PFSK-1 (cell line): ENCODE measurements around the gene IFNGR2.

Source experiments
- FOXP2 ChIP-seq: optimal IDR thresholded peaks from 2 replicates; pipeline ENCODE3; 2011; ENCODE audit warnings: borderline replicate concordance, control low read depth, inconsistent platforms; ENCODE audit not compliant: insufficient read depth; ENCODE audit errors: extremely low read length, extremely low read depth
- POLR2AphosphoS5 ChIP-seq: IDR thresholded peaks from 2 replicates; pipeline ENCODE4 v1.6.1; 2012; ENCODE audit warnings: low read depth, mild to moderate bottlenecking, control low read depth, low read length, moderate library complexity
- SIN3A ChIP-seq: IDR thresholded peaks from 2 replicates; pipeline ENCODE4 v1.6.1; 2012; ENCODE audit warnings: mild to moderate bottlenecking, low read length, moderate library complexity, borderline replicate concordance; ENCODE audit not compliant: insufficient read depth
- TAF1 ChIP-seq: IDR thresholded peaks from 2 replicates; pipeline ENCODE4 v1.6.1; 2012; ENCODE audit warnings: low read length, control low read depth, borderline replicate concordance; ENCODE audit not compliant: insufficient read depth
- TF ChIP-seq, protein P1 (sequence below), 2 experiments: IDR thresholded peaks; 2 replicates each; pipeline versions ENCODE4 v1.6.1 to v1.8.0; 2011 to 2012; ENCODE audit warnings: low read depth in 2 of 2, low read length in 2 of 2, control low read depth in 1 of 2, inconsistent platforms in 1 of 2, mild to moderate bottlenecking in 1 of 2, moderate library complexity in 1 of 2; ENCODE audit not compliant: insufficient read depth in 1 of 2

Gene IFNGR2

DNA sequence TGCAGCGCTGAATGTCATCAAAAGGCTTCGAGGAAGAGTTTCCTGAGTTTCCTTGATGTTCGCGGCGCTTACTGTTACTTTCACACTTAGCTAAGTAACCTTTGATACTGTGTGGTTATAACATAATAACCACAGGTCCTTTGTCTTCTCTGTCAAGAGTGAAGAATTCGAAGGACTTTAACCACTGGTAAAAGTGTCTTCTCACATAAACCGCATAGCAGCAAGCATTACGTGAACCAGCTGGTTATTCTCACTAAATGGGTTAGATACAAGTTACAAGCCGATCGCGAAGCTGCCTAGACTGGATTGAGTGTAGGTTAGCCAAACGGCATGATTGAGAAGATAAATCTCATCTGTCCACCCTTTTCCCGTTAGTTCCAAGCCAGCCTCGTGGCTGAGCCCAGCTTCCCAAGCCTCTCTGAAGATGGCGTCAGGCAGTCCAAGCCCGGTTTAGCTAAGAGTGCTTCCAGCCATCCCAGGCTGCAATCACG is 18.3 kb upstream of the IFNGR2 start:
- no peak for TF ChIP-seq TAF1

DNA sequence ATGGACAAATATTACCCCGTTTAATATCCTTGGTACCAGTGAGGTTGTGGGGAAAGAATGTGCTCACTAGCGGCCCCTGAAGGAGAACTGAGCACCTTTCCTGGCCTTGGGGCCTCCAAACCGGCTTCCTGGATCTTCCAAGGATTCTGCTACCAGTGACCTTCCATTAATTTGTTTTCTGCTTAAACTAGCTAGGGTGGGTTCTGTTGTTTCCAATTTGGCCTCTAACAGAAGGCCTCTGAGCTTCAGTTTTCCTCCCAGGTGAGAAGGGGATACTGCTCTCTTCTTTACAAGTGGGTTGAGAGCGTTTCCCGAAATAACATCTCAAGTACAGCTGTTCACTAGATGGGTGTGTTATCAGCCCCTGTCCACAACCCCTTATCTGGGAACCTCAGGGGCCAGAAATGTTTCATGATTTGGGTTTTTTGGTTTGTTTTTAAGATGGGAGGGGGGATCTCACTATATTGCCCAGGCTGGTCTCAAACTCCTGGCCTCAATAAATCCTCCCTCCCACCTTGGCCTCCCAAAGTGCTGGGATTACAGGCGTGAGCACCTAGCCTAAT is 16.9 kb upstream of the IFNGR2 start:
- TF ChIP-seq SIN3A (no peak), FOXP2 (no peak), TAF1 (no peak), POLR2AphosphoS5 (no peak)
- TF ChIP-seq, protein P1, sequence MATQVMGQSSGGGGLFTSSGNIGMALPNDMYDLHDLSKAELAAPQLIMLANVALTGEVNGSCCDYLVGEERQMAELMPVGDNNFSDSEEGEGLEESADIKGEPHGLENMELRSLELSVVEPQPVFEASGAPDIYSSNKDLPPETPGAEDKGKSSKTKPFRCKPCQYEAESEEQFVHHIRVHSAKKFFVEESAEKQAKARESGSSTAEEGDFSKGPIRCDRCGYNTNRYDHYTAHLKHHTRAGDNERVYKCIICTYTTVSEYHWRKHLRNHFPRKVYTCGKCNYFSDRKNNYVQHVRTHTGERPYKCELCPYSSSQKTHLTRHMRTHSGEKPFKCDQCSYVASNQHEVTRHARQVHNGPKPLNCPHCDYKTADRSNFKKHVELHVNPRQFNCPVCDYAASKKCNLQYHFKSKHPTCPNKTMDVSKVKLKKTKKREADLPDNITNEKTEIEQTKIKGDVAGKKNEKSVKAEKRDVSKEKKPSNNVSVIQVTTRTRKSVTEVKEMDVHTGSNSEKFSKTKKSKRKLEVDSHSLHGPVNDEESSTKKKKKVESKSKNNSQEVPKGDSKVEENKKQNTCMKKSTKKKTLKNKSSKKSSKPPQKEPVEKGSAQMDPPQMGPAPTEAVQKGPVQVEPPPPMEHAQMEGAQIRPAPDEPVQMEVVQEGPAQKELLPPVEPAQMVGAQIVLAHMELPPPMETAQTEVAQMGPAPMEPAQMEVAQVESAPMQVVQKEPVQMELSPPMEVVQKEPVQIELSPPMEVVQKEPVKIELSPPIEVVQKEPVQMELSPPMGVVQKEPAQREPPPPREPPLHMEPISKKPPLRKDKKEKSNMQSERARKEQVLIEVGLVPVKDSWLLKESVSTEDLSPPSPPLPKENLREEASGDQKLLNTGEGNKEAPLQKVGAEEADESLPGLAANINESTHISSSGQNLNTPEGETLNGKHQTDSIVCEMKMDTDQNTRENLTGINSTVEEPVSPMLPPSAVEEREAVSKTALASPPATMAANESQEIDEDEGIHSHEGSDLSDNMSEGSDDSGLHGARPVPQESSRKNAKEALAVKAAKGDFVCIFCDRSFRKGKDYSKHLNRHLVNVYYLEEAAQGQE (IDR thresholded peaks at IDR 0.05; ENCODE audit: insufficient read depth in 1 of 2, low read depth in 2 of 2, low read length in 2 of 2): no peak

DNA sequence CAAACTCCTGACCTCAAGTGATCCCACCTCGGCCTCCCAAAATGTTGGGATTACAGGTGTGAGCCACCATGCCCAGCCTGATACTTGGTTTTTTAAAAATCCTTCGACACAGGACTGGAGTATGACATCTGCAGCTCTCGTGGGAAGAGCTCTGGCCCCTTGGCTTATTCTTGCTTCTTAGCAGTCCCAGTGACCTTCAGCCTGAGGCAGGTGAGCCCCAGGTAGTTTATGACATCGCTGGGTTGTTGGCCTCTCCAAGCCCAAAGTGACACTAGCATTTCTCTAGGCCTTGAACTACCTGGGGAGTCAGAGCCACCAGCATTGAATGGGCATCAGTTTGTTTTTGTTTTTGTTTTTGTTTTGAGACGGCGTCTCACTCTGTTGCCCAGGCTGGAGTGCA is 15.9 kb upstream of the IFNGR2 start:
- TF ChIP-seq POLR2AphosphoS5: no peak
- TF ChIP-seq FOXP2: no peak
- TF ChIP-seq SIN3A: no peak
- TF ChIP-seq TAF1: no peak
- TF ChIP-seq, protein P1 (IDR thresholded peaks at IDR 0.05; ENCODE audit: insufficient read depth in 1 of 2, low read depth in 2 of 2, low read length in 2 of 2): no peak

DNA sequence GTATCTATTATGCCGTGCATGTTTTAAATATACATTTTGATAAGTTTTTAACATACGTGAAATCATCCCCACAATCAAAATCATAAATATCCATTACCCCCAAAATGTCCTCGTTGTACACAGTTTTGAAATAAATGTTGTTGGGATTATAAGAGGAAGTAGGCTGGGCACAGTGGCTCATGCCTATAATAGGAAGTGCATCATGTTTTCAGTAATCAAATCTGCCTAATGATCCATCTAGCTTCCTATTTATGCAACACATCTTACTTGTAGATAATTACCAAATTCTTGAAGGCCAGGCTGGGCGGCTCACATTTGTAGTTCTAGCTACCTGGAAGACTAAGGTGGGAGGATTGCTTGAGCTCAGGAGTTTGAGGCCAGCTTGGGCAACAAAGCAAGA is 15.0 kb upstream of the IFNGR2 start:
- TF ChIP-seq SIN3A (no peak), FOXP2 (no peak), POLR2AphosphoS5 (no peak), TAF1 (no peak)
- TF ChIP-seq, protein P1 (IDR thresholded peaks at IDR 0.05; ENCODE audit: insufficient read depth in 1 of 2, low read depth in 2 of 2, low read length in 2 of 2): no peak

DNA sequence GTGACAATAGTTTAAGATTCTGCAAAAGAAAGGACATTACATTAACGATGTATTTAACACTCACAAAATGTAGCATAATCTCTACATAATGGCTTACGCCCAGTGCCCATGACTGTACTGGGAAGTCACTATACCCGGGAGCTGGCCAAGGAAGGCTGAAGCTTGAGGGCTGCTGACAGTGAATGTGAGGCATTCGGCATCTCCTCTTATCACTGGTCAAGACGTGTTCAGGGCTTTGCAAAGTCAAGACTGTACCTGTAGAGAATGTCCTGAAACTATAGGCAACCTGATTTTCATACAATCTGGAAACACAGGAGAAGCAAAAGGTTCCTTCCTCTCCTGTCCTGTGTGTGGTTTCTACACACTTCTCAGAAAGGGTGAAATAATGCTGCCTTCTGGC is 12.7 kb upstream of the IFNGR2 start:
- TF ChIP-seq SIN3A: no peak
- no peak for TF ChIP-seq POLR2AphosphoS5
- TF ChIP-seq, protein P1 (IDR thresholded peaks at IDR 0.05; ENCODE audit: insufficient read depth in 1 of 2, low read depth in 2 of 2, low read length in 2 of 2): no peak
- TF ChIP-seq FOXP2: no peak
- TF ChIP-seq TAF1: no peak
